ENCODE results near the gene ZNF608. TPM values are rescaled to one million over a fixed set of nuclear protein-coding genes. Genes with fewer than 3 reads are reported as not detected.

The ZNF608 gene
- total and polyA plus RNA-seq, 8 donors: 5.5 to 386 (median 22.9) TPM

DNA sequence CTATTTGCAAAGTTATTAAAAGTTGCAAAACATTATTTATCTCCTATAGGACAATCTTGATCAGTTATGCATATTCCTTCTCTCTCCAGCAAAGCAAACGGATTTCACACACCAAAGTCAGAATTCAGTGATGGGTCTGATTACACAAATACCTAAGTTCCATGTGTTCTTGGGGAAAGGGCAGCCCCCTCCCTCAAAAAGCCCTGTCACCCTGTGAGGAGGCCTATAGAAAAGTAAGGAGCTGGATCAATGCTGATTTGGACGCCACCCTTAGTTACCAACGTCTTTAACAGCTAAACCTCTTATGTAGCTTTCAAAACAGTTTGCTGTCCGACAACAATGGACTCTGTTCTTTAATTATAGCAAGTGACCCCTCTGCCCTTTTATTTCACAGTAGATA, 6.4 kb downstream of the ZNF608 start:
- H3K36me3 ChIP-seq: no peaks in the 10 kb centered on the region
- WGBS, 5 donors: 41 to 64% (median 60%) methylated on average over 4 of the region's 4 CpGs
- H3K9me3 ChIP-seq: no peaks in the 10 kb centered on the region
- TF ChIP-seq, protein P1, sequence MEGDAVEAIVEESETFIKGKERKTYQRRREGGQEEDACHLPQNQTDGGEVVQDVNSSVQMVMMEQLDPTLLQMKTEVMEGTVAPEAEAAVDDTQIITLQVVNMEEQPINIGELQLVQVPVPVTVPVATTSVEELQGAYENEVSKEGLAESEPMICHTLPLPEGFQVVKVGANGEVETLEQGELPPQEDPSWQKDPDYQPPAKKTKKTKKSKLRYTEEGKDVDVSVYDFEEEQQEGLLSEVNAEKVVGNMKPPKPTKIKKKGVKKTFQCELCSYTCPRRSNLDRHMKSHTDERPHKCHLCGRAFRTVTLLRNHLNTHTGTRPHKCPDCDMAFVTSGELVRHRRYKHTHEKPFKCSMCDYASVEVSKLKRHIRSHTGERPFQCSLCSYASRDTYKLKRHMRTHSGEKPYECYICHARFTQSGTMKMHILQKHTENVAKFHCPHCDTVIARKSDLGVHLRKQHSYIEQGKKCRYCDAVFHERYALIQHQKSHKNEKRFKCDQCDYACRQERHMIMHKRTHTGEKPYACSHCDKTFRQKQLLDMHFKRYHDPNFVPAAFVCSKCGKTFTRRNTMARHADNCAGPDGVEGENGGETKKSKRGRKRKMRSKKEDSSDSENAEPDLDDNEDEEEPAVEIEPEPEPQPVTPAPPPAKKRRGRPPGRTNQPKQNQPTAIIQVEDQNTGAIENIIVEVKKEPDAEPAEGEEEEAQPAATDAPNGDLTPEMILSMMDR (IDR thresholded peaks at IDR 0.05): no peak
- TF ChIP-seq POLR2AphosphoS5 (IDR thresholded peaks at IDR 0.05) (no peak), EP300 (IDR thresholded peaks at IDR 0.05) (no peak)
- peaks cover 0 to 5% (median 0%) of the 10 kb centered on the region in 3 donors for H3K27me3 ChIP-seq
- DNase-seq: no peak
- intact Hi-C loops (cut with DNase I; ENCODE audit: low total_unique reads): no loop called here
- H3K27ac ChIP-seq: peak overlapping the region in 4 of 5 donors; percentile 40 to 76 (median 54)
- H3K4me1 ChIP-seq: peaks cover 39 to 97% (median 72%) of the 10 kb centered on the region in 4 donors
- H3K4me3 ChIP-seq: no peak overlapping the region

DNA sequence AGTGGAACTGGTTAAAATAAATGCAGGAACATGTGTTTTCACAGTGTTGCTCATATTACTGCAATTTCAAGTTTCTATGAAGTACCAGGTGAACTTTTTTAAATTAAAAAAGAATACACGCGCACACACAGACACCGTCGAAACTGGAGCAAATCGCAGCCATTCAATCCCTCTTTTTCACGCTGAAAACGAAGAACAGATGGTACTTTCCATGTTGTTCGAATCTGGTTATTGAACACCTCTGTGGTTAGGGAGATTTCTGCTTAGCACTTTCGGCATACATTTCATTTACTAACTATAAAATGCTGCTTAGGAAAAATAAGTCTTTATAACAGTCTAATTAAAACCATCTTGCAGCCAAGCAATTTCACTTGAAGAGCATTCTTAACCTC, 6.8 kb downstream of the ZNF608 start:
- no peaks in the 10 kb centered on the region for H3K36me3 ChIP-seq
- no peak for DNase-seq
- TF ChIP-seq, protein P1 (IDR thresholded peaks at IDR 0.05): no peak
- TF ChIP-seq POLR2AphosphoS5 (IDR thresholded peaks at IDR 0.05): no peak
- no peak for TF ChIP-seq EP300 (IDR thresholded peaks at IDR 0.05)
- no peak for TF ChIP-seq POLR2A (IDR thresholded peaks at IDR 0.05)
- no peaks in the 10 kb centered on the region for H3K9me3 ChIP-seq
- H3K27ac ChIP-seq: peak overlapping the region in 4 of 5 donors; percentile 40 to 76 (median 54)
- intact Hi-C loops (cut with DNase I; ENCODE audit: low total_unique reads): no loop called here
- peaks cover 0 to 5% (median 0%) of the 10 kb centered on the region in 3 donors for H3K27me3 ChIP-seq
- H3K4me1 ChIP-seq: peaks cover 40 to 97% (median 72%) of the 10 kb centered on the region in 4 donors
- H3K4me3 ChIP-seq: no peak overlapping the region
- WGBS, 5 donors: 57 to 77% (median 67%) methylated on average over 9 of the region's 9 CpGs

DNA sequence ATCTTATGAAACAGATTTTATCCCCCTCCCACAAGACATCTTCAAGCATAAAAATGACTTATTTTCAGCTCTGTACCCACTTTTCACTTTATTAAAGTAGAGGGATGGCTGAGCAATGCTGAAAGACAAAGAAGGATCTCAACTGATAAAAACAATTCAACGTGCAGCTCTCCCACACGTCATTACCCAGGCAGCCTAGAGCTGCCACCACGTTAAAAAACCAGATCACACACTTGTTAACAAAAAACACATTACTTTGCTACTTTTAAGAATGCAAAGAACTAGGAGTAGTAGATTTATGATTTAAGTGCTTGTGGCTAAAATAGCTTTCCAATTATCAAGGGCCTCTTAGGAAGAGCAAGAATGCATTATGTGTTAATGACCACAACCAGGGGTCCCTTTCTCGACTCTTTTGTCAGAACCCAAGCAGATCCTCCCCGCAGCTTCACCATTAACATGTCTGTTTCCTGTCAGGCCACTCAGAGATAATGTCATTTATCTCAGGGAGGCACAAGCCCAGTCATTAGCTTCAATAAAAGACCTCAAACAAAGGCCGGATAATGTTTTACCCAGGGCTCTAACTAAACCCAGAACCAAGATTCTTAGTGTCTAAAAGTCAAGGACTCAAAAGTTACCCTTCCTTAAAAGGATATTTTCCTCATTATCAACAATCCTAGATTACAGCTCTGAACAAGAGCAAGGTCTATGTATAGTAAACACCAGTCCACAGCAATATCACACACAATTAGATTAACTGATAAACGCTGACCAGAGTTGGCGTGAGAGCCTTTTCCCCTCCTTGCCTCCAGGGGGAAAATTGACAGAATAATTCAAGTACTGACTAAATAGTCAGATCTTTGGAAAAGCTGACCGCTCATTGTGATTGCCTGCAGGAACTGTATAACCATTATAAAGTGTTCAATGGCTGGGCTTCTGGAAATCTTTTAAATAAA, 7.5 kb downstream of the ZNF608 start:
- Histone ChIP-seq H3K27me3 (peaks cover 0 to under 1% (median 0%) of the 10 kb centered on the region in 3 donors), H3K9me3 (no peaks in the 10 kb centered on the region), H3K4me3 (no peak overlapping the region), H3K27ac (peak overlapping the region; percentile 40 to 76 (median 61)), H3K36me3 (no peaks in the 10 kb centered on the region), H3K4me1 (peaks cover 43 to 97% (median 71%) of the 10 kb centered on the region in 4 donors)
- TF ChIP-seq, protein P1 (IDR thresholded peaks at IDR 0.05): peak in 1 of 7 experiments; percentile 10
- TF ChIP-seq POLR2A (IDR thresholded peaks at IDR 0.05): no peak
- peak in 1 of 2 donors; percentile 66 for DNase-seq
- WGBS, 5 donors: 22 to 39% (median 38%) methylated on average over 9 of the region's 9 CpGs
- intact Hi-C loops (cut with DNase I; ENCODE audit: low total_unique reads): no loop called here

DNA sequence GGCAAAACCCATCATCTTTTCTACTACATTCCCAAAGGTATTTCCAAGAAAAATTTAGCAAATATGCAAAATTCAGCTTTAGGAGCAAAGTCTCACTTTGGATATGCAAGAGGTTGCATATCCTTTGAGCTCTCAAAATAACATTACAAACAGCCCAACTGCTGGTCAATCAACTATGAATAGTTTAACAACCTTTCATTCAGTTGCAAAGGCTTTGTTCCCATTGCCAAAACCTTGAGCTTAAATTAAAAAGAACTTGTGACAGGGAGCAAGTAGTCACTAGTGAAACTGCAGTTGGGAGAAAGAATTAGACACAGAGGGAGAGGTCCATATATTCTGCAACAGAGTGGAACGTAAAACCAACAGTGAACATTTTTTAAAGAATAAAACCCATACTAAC, 8.8 kb downstream of the ZNF608 start:
- Histone ChIP-seq H3K27ac (peak overlapping the region in 2 of 5 donors; percentile 63 to 76), H3K4me1 (peaks cover 44 to 97% (median 71%) of the 10 kb centered on the region in 4 donors), H3K9me3 (no peaks in the 10 kb centered on the region), H3K27me3 (no peaks in the 10 kb centered on the region), H3K36me3 (no peaks in the 10 kb centered on the region), H3K4me3 (no peak overlapping the region)
- no peak for DNase-seq
- WGBS, 5 donors: 80 to 97% (median 88%) methylated on average over 1 of the region's 1 CpG
- TF ChIP-seq EP300 (IDR thresholded peaks at IDR 0.05) (no peak), POLR2AphosphoS5 (IDR thresholded peaks at IDR 0.05) (no peak), POLR2A (IDR thresholded peaks at IDR 0.05) (no peak)
- TF ChIP-seq, protein P1 (IDR thresholded peaks at IDR 0.05): no peak
- intact Hi-C loops (cut with DNase I; ENCODE audit: low total_unique reads): no loop called here
